ENCODE results near the gene PRKCQ. TPM values are rescaled to one million over a fixed set of nuclear protein-coding genes. Genes with fewer than 3 reads are reported as not detected.

PRKCQ gene
- total and polyA plus RNA-seq, 2 of the 4 experiments (the other 2 are of a cell fraction) = under 0.01 to 0.03 TPM

- no peak overlapping the region for H3K27ac ChIP-seq (ENCODE audit: insufficient read depth, low read length)
- no peak overlapping the region for H3K4me2 ChIP-seq (ENCODE audit: low read depth, low read length)
- H2AFZ ChIP-seq (replicated peaks; ENCODE audit: low read length, poor library complexity) = no peak overlapping the region
- in situ Hi-C loops (cut with MboI; ENCODE audit: low sequenced_read_pairs) = no loop called here
- H3K4me1 ChIP-seq (ENCODE audit: control insufficient read depth, insufficient read depth, low read length) = no peaks in the 10 kb centered on the region
- no peak overlapping the region for H2BK120ac ChIP-seq (ENCODE audit: low read depth, low read length)
- TF ChIP-seq MXI1 (IDR thresholded peaks at IDR 0.05; ENCODE audit: borderline replicate concordance, low read depth, low read length) (no peak), CHD1 (IDR thresholded peaks at IDR 0.05; ENCODE audit: low read depth, low read length) (no peak), ELK1 (IDR thresholded peaks at IDR 0.05; ENCODE audit: borderline replicate concordance, low read depth, low read length) (no peak), MAZ (IDR thresholded peaks at IDR 0.05; ENCODE audit: borderline replicate concordance, low read depth, low read length) (no peak), FOS (IDR thresholded peaks at IDR 0.05; ENCODE audit: low read depth, low read length) (no peak), CEBPB (IDR thresholded peaks at IDR 0.05; ENCODE audit: low read depth, low read length) (no peak), NFE2L2 (IDR thresholded peaks at IDR 0.05; ENCODE audit: low read depth, low read length) (no peak), POLR2A (IDR thresholded peaks at IDR 0.05; ENCODE audit: low read depth, low read length) (no peak), RCOR1 (IDR thresholded peaks at IDR 0.05; ENCODE audit: insufficient replicate concordance, low read length) (no peak), RAD21 (IDR thresholded peaks at IDR 0.05; ENCODE audit: low read length) (no peak), USF2 (IDR thresholded peaks at IDR 0.05; ENCODE audit: low read depth, low read length) (no peak)
- TF ChIP-seq, protein P1, sequence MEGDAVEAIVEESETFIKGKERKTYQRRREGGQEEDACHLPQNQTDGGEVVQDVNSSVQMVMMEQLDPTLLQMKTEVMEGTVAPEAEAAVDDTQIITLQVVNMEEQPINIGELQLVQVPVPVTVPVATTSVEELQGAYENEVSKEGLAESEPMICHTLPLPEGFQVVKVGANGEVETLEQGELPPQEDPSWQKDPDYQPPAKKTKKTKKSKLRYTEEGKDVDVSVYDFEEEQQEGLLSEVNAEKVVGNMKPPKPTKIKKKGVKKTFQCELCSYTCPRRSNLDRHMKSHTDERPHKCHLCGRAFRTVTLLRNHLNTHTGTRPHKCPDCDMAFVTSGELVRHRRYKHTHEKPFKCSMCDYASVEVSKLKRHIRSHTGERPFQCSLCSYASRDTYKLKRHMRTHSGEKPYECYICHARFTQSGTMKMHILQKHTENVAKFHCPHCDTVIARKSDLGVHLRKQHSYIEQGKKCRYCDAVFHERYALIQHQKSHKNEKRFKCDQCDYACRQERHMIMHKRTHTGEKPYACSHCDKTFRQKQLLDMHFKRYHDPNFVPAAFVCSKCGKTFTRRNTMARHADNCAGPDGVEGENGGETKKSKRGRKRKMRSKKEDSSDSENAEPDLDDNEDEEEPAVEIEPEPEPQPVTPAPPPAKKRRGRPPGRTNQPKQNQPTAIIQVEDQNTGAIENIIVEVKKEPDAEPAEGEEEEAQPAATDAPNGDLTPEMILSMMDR (conservative IDR thresholded peaks at IDR 0.05; ENCODE audit: low read depth, low read length) = no peak
- H3K36me3 ChIP-seq (ENCODE audit: control insufficient read depth, insufficient read depth, low read length) = no peaks in the 10 kb centered on the region
- no peaks in the 10 kb centered on the region for H3K9me3 ChIP-seq (ENCODE audit: control insufficient read depth, insufficient read depth, low read length)
- no peak overlapping the region for H3K14ac ChIP-seq (replicated peaks; ENCODE audit: low read depth, low read length)
- no peak overlapping the region for H4K91ac ChIP-seq (ENCODE audit: insufficient read depth, low read depth, low read length)
- no peaks in the 10 kb centered on the region for H3K9me1 ChIP-seq (ENCODE audit: insufficient read depth, low read length)
- H3K79me1 ChIP-seq (ENCODE audit: low read depth in 1 of 2, low read length in 2 of 2) = no peaks in the 10 kb centered on the region
- ATAC-seq (ENCODE audit: low read depth) (no peak), DNase-seq (no peak)
- no peak overlapping the region for H3K4ac ChIP-seq (ENCODE audit: low read depth, low read length)
- H3K27me3 ChIP-seq (ENCODE audit: control insufficient read depth, insufficient read depth, low read length) = peaks cover 6% of the 10 kb centered on the region; the same call in 1 of the 2 replicates
- WGBS, 2 experiments (ENCODE audit: extremely low coverage in 2 of 2, insufficient read length in 1 of 2) = 80% methylated on average over 1 of the region's 6 CpGs; no CpG with 5 or more reads in 1 of the 2 experiments
- H2BK20ac ChIP-seq (ENCODE audit: low read depth, low read length) = no peak overlapping the region
- no peak overlapping the region for H3K18ac ChIP-seq (ENCODE audit: low read depth, low read length)
- H4K8ac ChIP-seq (ENCODE audit: low read depth in 2 of 2, low read length in 2 of 2) = no peak overlapping the region
- no peak overlapping the region for H2BK5ac ChIP-seq (ENCODE audit: low read depth, low read length, poor library complexity, severe bottlenecking)
- no peak overlapping the region for H3K9ac ChIP-seq (ENCODE audit: low read depth, low read length)
- intact Hi-C loops (cut with micrococcal nuclease) = no loop called here
- H3K4me3 ChIP-seq (ENCODE audit: insufficient read depth, low read depth, low read length) = no peak overlapping the region
- H4K20me1 ChIP-seq (ENCODE audit: insufficient read depth, low read length) = no peaks in the 10 kb centered on the region
- H3K56ac ChIP-seq (ENCODE audit: extremely low read depth, insufficient read depth, low read length) = no peak overlapping the region
- no peak overlapping the region for H3K23ac ChIP-seq (ENCODE audit: low read depth, low read length)
- dilution Hi-C loops (cut with HindIII; ENCODE audit: low sequenced_read_pairs, unreplicated experiment) = no loop called here
- ChIA-PET POLR2A (ENCODE audit: unreplicated experiment) (no interaction called here), CTCF (no interaction called here)
- no peak overlapping the region for H2AK9ac ChIP-seq (replicated peaks; ENCODE audit: low read depth, low read length, poor library complexity)
- H2AK5ac ChIP-seq (ENCODE audit: low read depth, low read length) = no peak overlapping the region
- H2BK15ac ChIP-seq (ENCODE audit: low read depth, low read length) = no peak overlapping the region
- H4K5ac ChIP-seq (ENCODE audit: low read depth, low read length) = no peak overlapping the region
- no TSS peak for BruUV-seq (replicated peaks)
Observed at GRCh38 chr10:6511347-6511746, 68.7 kb downstream of the PRKCQ start.
